DND-41 (cell line): ENCODE results near the gene ZNF354C.

Source experiments
- ATAC-seq: fragments of 200-7000 bp; cut with Tn5 transposase; 3 replicates; pipeline ENCODE4 v1.9.1; 2021; ENCODE audit warnings: low read depth; ENCODE audit not compliant: insufficient read depth
- DNase-seq: peaks from one replicate; pipeline ENCODE4 v3.0.0-alpha.2; 2020
- H2AFZ ChIP-seq: 2 replicates; pipeline ENCODE4 v1.6.0; 2012; ENCODE audit warnings: low read depth, low read length
- H3K27ac ChIP-seq: 2 replicates; pipeline ENCODE4 v1.5.1; 2012; ENCODE audit warnings: low read length, inconsistent platforms
- H3K27me3 ChIP-seq: fragments of 200-600 bp; sonication (generic); 2 replicates; pipeline ENCODE4 v1.6.0; 2012; ENCODE audit warnings: low read length, mild to moderate bottlenecking, inconsistent platforms; ENCODE audit not compliant: insufficient read depth, poor library complexity
- H3K36me3 ChIP-seq: 2 replicates; pipeline ENCODE4 v1.5.1; 2012; ENCODE audit warnings: low read length, inconsistent platforms; ENCODE audit not compliant: insufficient read depth
- H3K4me1 ChIP-seq: 2 replicates; pipeline ENCODE4 v1.5.1; 2012; ENCODE audit warnings: mild to moderate bottlenecking, low read length; ENCODE audit not compliant: insufficient read depth
- H3K4me2 ChIP-seq: 2 replicates; pipeline ENCODE4 v1.6.0; 2012; ENCODE audit warnings: mild to moderate bottlenecking, moderate library complexity, low read length, inconsistent platforms; ENCODE audit not compliant: insufficient read depth
- H3K4me3 ChIP-seq, 2 experiments: fragments of 200-600 bp in 1 of 2; shearing (Covaris generic) in 1 of 2; 2 replicates each; pipeline ENCODE4 v1.5.1; 2012 to 2016; ENCODE audit warnings: inconsistent platforms in 2 of 2, low read length in 2 of 2, mild to moderate bottlenecking in 2 of 2, low read depth in 1 of 2, moderate library complexity in 1 of 2
- H3K79me2 ChIP-seq: 2 replicates; pipeline ENCODE4 v1.6.0; 2012; ENCODE audit warnings: low read length, inconsistent platforms; ENCODE audit not compliant: insufficient read depth
- H3K9ac ChIP-seq: 2 replicates; pipeline ENCODE4 v1.6.0; 2012; ENCODE audit warnings: low read depth, mild to moderate bottlenecking, inconsistent platforms, low read length, moderate library complexity
- H3K9me3 ChIP-seq: 2 replicates; pipeline ENCODE4 v1.5.1; 2012; ENCODE audit warnings: low read length, moderate library complexity, mild to moderate bottlenecking, inconsistent platforms; ENCODE audit not compliant: insufficient read depth, severe bottlenecking
- H4K20me1 ChIP-seq: 2 replicates; pipeline ENCODE4 v1.6.0; 2012; ENCODE audit warnings: low read length; ENCODE audit not compliant: insufficient read depth
- EZH2 ChIP-seq: IDR thresholded peaks from 3 replicates; pipeline ENCODE4 v1.6.1; 2012; ENCODE audit warnings: borderline replicate concordance, low read depth, mild to moderate bottlenecking, moderate library complexity, low read length, inconsistent platforms; ENCODE audit not compliant: severe bottlenecking
- TF ChIP-seq, protein P1 (sequence below): IDR thresholded peaks from 2 replicates; pipeline ENCODE4 v1.5.1; 2012; ENCODE audit warnings: borderline replicate concordance, low read length, moderate library complexity, mild to moderate bottlenecking; ENCODE audit not compliant: poor library complexity, severe bottlenecking; ENCODE audit errors: extremely low read depth

Gene ZNF354C

DNA sequence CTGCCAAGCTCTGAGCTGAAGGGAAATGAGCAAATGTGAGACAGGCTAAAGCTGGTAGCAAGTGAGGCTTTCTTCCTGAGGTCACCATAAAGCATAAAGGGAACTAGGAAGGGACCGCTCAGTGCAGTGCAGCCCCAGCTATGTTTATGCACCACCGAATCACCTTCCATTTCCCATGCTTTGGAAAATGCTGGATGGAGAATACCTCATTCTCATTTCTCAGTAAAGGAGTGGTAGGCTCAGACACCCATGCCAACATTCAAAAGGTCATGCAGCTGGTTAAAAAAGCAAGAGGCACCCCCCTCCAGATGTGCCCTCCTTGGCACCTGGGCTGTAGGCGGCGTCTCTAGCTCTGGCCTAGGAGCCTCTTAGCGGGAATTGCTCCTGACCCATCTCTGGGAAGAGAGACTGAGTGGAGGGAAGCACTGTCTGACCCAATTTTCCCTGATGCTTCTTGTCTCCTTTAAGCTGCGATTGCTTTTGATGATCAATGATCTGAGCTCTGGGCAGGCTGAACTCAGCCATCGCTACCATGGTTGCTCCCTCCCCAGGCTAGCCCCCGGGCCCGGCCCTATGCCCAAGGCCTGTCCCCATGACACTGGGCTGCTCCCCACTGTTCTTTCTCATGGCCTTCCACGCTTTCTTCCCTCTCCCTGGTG is 58.7 kb downstream of the ZNF354C start:
- ATAC-seq (no peak), DNase-seq (no peak)
- H4K20me1 ChIP-seq: no peaks in the 10 kb centered on the region
- TF ChIP-seq, protein P1, sequence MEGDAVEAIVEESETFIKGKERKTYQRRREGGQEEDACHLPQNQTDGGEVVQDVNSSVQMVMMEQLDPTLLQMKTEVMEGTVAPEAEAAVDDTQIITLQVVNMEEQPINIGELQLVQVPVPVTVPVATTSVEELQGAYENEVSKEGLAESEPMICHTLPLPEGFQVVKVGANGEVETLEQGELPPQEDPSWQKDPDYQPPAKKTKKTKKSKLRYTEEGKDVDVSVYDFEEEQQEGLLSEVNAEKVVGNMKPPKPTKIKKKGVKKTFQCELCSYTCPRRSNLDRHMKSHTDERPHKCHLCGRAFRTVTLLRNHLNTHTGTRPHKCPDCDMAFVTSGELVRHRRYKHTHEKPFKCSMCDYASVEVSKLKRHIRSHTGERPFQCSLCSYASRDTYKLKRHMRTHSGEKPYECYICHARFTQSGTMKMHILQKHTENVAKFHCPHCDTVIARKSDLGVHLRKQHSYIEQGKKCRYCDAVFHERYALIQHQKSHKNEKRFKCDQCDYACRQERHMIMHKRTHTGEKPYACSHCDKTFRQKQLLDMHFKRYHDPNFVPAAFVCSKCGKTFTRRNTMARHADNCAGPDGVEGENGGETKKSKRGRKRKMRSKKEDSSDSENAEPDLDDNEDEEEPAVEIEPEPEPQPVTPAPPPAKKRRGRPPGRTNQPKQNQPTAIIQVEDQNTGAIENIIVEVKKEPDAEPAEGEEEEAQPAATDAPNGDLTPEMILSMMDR: no peak
- H3K36me3 ChIP-seq: no peaks in the 10 kb centered on the region
- H3K4me3 ChIP-seq: no peak overlapping the region
- no peak overlapping the region for H3K9ac ChIP-seq
- no peaks in the 10 kb centered on the region for H3K79me2 ChIP-seq
- peaks cover 3% of the 10 kb centered on the region for H3K27me3 ChIP-seq
- H3K9me3 ChIP-seq: no peaks in the 10 kb centered on the region
- H3K27ac ChIP-seq: no peak overlapping the region
- H2AFZ ChIP-seq: no peak overlapping the region
- H3K4me1 ChIP-seq: no peaks in the 10 kb centered on the region
- H3K4me2 ChIP-seq: no peak overlapping the region

DNA sequence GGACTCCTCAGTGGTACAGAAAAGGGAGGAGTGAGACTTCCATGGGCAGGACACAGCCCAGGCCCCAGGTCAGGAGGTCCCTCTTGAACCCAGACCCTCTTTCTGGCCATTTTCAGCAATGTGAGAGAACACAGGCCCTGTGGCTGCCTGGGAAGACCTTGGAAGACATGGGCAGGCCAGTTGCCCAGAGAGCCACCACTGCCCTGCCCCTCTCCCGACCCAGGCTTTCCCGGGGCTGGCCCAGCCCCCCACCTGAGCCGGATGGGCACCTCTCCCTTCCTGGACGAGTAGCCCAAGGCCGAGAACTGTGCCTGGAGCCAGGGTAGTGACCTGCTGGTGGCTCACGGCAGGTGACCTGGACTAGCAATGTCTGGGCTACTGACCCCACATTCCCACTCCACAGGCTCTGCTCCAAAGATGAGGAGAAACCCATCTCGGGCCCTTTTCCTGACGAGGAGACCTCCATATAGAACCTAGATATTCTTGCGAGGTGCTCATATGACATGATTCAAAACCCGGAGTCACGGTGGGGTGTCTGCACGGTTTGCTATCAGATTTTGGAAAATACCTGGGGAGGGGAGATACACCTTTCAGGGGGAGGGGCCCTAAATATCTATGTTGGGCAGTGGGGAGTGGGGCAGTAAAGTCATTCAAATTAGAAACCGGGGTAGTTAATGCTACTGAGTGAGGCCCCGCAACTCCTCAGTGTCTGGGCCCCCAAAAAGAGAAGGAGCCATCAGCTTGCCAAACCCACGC is 59.4 kb downstream of the ZNF354C start:
- Histone ChIP-seq H3K4me3 (no peak overlapping the region), H3K9me3 (no peaks in the 10 kb centered on the region), H3K27ac (no peak overlapping the region), H3K79me2 (no peaks in the 10 kb centered on the region), H3K4me2 (no peak overlapping the region), H3K4me1 (no peaks in the 10 kb centered on the region), H3K36me3 (no peaks in the 10 kb centered on the region), H4K20me1 (no peaks in the 10 kb centered on the region), H3K9ac (no peak overlapping the region), H2AFZ (no peak overlapping the region), H3K27me3 (peaks cover 3% of the 10 kb centered on the region)
- ATAC-seq: no peak
- DNase-seq: no peak
- TF ChIP-seq, protein P1: no peak
- no peak for TF ChIP-seq EZH2

DNA sequence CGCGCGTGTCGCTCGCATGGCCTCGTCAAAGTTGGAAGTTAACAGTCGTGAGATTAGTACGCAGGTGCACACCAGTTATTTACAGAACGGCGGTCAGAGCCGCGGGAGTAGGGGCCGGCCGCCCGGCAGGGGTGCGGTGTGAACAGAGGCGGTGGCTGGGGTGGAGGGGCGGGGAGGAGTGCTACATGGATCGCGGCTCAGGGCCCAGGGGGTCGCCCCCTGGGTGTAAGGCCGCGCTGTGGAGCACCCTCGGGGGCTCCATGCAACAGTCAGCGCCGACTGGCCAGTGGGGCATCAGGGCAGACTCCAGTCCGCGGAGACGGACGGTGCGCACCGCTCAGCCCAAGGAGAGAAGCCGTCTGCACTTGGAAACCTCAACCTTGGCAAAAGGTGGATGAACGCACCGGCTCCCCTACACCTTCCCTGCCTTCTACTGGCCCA is 60.3 kb downstream of the ZNF354C start:
- DNase-seq (no peak), ATAC-seq (no peak)
- Histone ChIP-seq H3K36me3 (no peaks in the 10 kb centered on the region), H3K4me2 (no peak overlapping the region), H3K27me3 (no peaks in the 10 kb centered on the region), H3K27ac (no peak overlapping the region), H3K79me2 (no peaks in the 10 kb centered on the region), H3K9ac (no peak overlapping the region), H2AFZ (no peak overlapping the region), H4K20me1 (no peaks in the 10 kb centered on the region), H3K4me3 (no peak overlapping the region), H3K9me3 (no peaks in the 10 kb centered on the region), H3K4me1 (no peaks in the 10 kb centered on the region)
- TF ChIP-seq, protein P1: no peak
- TF ChIP-seq EZH2: no peak
